Pons (tissue), 1 donor: Measurements from ENCODE around the gene RHOT2.

Source experiments
- DNase-seq: peaks from one replicate; pipeline ENCODE4 v3.0.0-alpha.2; 2016; ENCODE audit warnings: low spot score

Gene RHOT2

DNA sequence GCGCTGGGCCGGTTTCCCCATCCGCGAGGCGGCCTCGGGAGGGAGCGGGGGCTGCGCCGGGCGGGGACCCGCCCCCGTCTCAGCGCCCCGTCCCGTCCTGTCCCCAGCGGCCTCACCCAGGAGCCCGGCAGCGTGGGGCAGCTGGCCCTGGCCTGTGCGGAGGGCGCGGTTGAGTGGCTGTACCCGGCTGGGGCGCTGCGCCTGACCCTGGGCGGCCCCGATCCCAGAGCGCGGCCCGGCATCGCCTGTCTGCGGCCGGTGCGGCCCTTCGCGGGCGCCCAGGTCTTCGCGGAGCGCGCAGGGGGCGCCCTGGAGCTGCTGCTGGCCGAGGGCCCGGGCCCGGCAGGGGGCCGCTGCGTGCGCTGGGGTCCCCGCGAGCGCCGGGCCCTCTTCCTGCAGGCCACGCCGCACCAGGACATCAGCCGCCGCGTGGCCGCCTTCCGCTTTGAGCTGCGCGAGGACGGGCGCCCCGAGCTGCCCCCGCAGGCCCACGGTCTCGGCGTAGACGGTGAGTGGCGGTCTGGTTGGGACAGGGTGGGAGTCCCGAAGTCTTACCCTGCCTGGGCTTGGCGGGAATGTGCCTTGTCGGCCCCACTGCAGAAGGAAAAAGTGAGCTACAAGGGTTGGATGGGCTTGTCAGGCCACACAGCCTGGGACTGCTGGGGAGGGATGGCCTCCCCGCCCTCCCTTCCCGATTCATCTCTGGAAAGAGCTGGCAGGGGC is 47.7 kb downstream of the RHOT2 start:
- DNase-seq = no peak

DNA sequence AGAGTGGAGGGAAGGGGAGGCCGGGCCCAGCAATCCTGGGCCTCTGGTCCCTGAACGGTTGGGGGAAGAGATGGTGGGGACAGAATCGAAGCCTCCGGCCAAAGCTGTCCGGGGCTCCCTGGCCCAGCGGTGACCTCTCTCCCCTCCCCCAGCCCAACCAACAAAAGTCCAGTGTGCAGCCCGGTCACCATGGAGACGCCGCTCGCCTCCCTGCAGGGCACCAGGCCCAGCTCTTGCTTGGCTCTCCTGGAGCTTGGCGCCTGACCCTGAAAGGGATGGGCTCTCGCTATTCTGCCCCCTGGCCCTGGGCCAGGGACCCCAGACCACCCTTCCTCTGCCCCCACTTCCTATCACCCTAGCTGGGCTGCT is 48.3 kb downstream of the RHOT2 start:
- DNase-seq = peak; percentile 94

DNA sequence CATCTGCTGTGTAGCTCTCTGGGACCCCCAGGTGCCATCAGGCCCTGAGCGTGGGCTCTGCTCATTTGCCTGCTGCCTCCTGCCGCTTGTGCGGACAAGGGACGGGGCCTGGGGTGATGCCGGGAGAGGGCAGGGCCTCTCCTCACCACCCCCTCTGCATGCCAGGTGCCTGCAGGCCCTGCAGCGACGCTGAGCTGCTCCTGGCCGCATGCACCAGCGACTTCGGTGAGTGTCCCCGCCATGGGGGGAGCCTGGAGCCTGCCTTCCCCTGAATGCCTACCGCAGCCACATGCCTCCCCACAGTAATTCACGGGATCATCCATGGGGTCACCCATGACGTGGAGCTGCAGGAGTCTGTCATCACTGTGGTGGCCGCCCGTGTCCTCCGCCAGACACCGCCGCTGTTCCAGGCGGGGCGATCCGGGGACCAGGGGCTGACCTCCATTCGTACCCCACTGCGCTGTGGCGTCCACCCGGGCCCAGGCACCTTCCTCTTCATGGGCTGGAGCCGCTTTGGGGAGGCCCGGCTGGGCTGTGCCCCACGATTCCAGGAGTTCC is 48.9 kb downstream of the RHOT2 start:
- DNase-seq = no peak

GRCh38 chr16:717450-718245 is 49.7 kb downstream of the RHOT2 start:
- no peak for DNase-seq

- no peak for DNase-seq
Observed at GRCh38 chr16:718389-718788, 50.5 kb downstream of the RHOT2 start.

GRCh38 chr16:718922-719321 is 51.0 kb downstream of the RHOT2 start:
- no peak for DNase-seq

- DNase-seq = no peak
Observed at GRCh38 chr16:719815-720446, 52.0 kb downstream of the RHOT2 start.

- peak; percentile 79 for DNase-seq
Observed at GRCh38 chr16:720447-720989, 52.6 kb downstream of the RHOT2 start.

- peak; percentile 59 for DNase-seq
Observed at GRCh38 chr16:720990-721764, 53.2 kb downstream of the RHOT2 start, which contains the start of gene ANTKMT. TSS of gene ANTKMT (plus strand) at chr16:721146. CDS start at chr16:721275, 129 bp downstream.

- DNase-seq = no peak
Observed at GRCh38 chr16:721765-722540, 54.0 kb downstream of the RHOT2 start.

- DNase-seq = no peak
Observed at GRCh38 chr16:722835-723633, 55.1 kb downstream of the RHOT2 start.

DNA sequence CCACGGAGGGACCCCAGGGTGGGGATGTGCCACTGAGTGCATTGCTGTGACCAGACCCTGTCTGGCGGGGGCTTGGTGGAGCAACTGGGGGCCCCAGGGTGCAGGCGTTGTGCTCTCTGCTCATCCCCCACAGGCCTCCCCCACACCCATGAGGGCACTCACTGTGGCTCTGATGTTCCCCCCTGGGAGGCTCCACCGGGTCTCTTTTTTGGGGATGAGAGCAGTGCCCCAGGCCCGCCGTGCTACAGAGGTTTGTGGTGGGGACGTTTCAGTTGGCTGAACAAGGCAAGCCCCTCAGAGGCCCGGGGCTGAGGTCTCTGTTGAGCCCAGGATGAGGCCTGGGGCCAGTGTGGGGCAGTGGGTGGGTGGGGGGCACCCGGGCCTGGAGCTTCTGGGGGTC is 55.8 kb downstream of the RHOT2 start:
- no peak for DNase-seq
